ENCODE results near the gene OR5B3. TPM values are rescaled to one million over a fixed set of nuclear protein-coding genes. Genes with fewer than 3 reads are reported as not detected.

OR5B3 gene
- total RNA-seq = not detected
- not detected for polyA plus RNA-seq

DNA sequence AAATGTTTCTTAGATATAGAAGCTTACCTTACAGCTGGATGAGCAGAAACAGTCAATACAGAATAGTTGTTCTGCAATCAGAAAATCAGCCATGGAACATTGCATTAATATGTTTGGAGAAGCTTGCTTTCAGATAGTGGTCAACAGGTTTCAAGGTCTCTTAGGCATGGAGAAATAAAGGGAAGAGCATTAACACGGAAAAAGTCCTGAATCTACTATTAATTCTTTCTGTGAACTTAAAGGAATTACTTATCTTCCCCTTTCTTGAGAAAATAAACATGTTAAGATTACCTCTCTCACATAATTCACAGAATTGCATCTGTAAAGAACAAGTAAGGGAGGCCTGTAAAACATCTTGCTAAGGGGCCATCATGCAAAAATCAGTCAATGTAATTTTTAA lies at the start of gene OR5B3:
Gene OR5B3, minus strand, starts transcription at position 101 of the 400 bp plus-strand sequence. CDS start 3,465 bp downstream, outside the sequence.
- Histone ChIP-seq H3K27ac (ENCODE audit: low read depth, low read length) (no peak within 1 kb of the TSS), H3K36me3 (ENCODE audit: insufficient read depth, low read length) (no peaks in the 10 kb centered on the region), H3K9me3 (ENCODE audit: control insufficient read depth in 1 of 2, low read length in 2 of 2) (peaks cover 0 to 8% of the 10 kb centered on the region in 2 donors), H3K27me3 (ENCODE audit: insufficient read depth, low read length) (no peaks in the 10 kb centered on the region), H3K4me1 (ENCODE audit: insufficient read depth, low read length) (no peaks in the 10 kb centered on the region), H3K4me3 (ENCODE audit: low read length in 2 of 2) (no peak within 1 kb of the TSS)
- peaks cover 1 to 5% of the 10 kb centered on the region in 2 donors for H3K36me3 Mint-ChIP-seq
- DNase-seq = no peak
- no peak within 1 kb of the TSS for H3K4me3 Mint-ChIP-seq
- POLR2A ChIA-PET (ENCODE audit: partially characterized antibody) = no interaction called here
- H3K27ac Mint-ChIP-seq = no peak within 1 kb of the TSS
- H3K9me3 Mint-ChIP-seq = peaks cover 5 to 42% (median 37%) of the 10 kb centered on the region in 8 donors
- no peaks in the 10 kb centered on the region for H3K4me1 Mint-ChIP-seq
- intact Hi-C loops (cut with micrococcal nuclease) = no loop called here
- H3K27me3 Mint-ChIP-seq = peaks cover under 1 to 17% of the 10 kb centered on the region in 2 donors
- CTCF ChIA-PET (ENCODE audit: partially characterized antibody) = no interaction called here

GRCh38 chr11:58451585-58451984 lies 44.9 kb upstream of the OR5B3 start:
- CTCF ChIA-PET (ENCODE audit: partially characterized antibody) = no interaction called here

DNA sequence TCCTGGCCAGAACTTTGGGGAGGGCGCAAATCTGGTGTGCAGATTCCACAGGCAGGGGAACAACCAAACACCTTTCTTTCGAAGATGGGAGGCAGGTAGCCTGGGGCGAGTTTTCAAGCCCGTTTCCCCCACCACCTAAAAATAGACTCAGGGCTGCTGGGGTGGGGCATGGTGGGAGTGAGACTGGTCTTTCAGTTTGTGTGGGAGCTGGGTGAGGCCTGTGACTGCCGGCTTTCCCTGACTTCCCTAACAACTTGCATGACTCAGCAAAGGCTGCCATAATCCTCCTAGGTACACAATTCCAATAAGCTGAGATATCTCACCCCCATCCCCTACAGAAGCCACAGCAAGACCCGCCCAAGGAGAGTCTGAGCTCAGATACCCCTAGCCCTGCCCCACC lies 39.6 kb upstream of the OR5B3 start:
- ChIA-PET CTCF (ENCODE audit: partially characterized antibody) (interaction anchor here (1.1 kb wide), 1 partner anchor 15 kb away, joined by 3 read pairs; no protein-coding TSS in a partner anchor), POLR2A (ENCODE audit: partially characterized antibody) (no interaction called here)
- peaks cover 10 to 21% of the 10 kb centered on the region in 2 donors for H3K27me3 Mint-ChIP-seq

More at GRCh38 chr11:58451585-58451984, 44.9 kb upstream of the OR5B3 start:
- intact Hi-C loops (cut with micrococcal nuclease) = no loop called here
- Histone ChIP-seq H3K9me3 (ENCODE audit: control insufficient read depth in 1 of 2, low read length in 2 of 2) (no peaks in the 10 kb centered on the region), H3K36me3 (ENCODE audit: insufficient read depth, low read length) (no peaks in the 10 kb centered on the region), H3K4me1 (ENCODE audit: insufficient read depth, low read length) (no peaks in the 10 kb centered on the region), H3K4me3 (ENCODE audit: low read length in 2 of 2) (no peak overlapping the region), H3K27ac (ENCODE audit: low read depth, low read length) (no peak overlapping the region), H3K27me3 (ENCODE audit: insufficient read depth, low read length) (no peaks in the 10 kb centered on the region)
- DNase-seq = no peak
- H3K27me3 Mint-ChIP-seq = peaks cover 5 to 13% of the 10 kb centered on the region in 2 donors
- H3K9me3 Mint-ChIP-seq = peaks cover 0 to 6% (median 3%) of the 10 kb centered on the region in 8 donors
- H3K4me3 Mint-ChIP-seq = no peak overlapping the region
- H3K4me1 Mint-ChIP-seq = no peaks in the 10 kb centered on the region
- POLR2A ChIA-PET (ENCODE audit: partially characterized antibody) = no interaction called here
- H3K36me3 Mint-ChIP-seq = no peaks in the 10 kb centered on the region
- no peak overlapping the region for H3K27ac Mint-ChIP-seq

DNA sequence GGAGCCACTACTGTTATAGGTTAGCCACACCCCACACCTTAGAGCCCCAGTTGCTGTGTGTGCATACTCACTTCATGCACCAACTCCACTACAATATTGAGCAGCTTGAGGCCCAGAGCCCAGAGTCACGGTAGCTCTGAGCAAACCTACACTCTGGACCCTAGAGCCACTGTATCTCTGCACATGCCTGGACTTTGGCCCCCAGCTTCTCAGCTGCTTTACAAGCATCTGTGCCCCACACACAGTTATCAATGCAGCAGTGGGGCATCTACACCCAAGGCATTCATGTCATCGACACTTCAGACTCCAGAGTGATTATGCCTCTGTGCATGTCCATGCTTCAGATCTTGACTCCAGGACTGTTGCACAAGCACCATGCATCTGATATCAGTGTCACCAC lies 37.6 kb upstream of the OR5B3 start:
- CTCF ChIA-PET (ENCODE audit: partially characterized antibody) = no interaction called here

More for the DNA sequence above, 39.6 kb upstream of the OR5B3 start:
- Histone ChIP-seq H3K4me1 (ENCODE audit: insufficient read depth, low read length) (no peaks in the 10 kb centered on the region), H3K4me3 (ENCODE audit: low read length in 2 of 2) (no peak overlapping the region), H3K36me3 (ENCODE audit: insufficient read depth, low read length) (no peaks in the 10 kb centered on the region), H3K27ac (ENCODE audit: low read depth, low read length) (no peak overlapping the region), H3K27me3 (ENCODE audit: insufficient read depth, low read length) (no peaks in the 10 kb centered on the region), H3K9me3 (ENCODE audit: control insufficient read depth in 1 of 2, low read length in 2 of 2) (no peaks in the 10 kb centered on the region)
- DNase-seq = no peak
- H3K4me3 Mint-ChIP-seq = no peak overlapping the region
- intact Hi-C loops (cut with micrococcal nuclease) = no loop called here
- no peaks in the 10 kb centered on the region for H3K36me3 Mint-ChIP-seq
- peaks cover 0 to 27% (median 5%) of the 10 kb centered on the region in 8 donors for H3K9me3 Mint-ChIP-seq
- no peaks in the 10 kb centered on the region for H3K4me1 Mint-ChIP-seq
- H3K27ac Mint-ChIP-seq = no peak overlapping the region

DNA sequence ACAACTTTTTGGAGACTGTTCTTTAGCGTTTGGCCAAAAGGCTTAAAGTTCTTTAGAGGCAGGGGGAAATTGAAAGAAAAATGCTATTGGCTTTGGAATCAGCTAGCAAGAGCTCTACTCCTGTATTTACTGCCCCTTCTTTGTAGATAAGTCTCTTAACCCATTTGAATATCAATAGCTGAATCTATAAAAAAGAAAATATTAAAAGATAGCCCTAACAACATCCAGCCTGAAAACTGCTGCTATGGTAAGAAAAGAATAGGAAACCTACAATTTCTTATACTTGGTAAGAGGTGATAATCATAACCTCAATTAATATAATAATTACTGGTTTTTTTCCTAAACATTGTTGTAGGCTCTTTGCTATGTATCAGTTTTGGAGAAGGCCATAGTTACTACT lies 35.5 kb upstream of the OR5B3 start, which contains the start of gene OR5B12:
Gene OR5B12, minus strand, starts transcription at position 101 of the 400 bp plus-strand sequence. CDS start 2,085 bp downstream, outside the sequence.
- no peaks in the 10 kb centered on the region for H3K27me3 ChIP-seq (ENCODE audit: insufficient read depth, low read length)

More for the DNA sequence above, 37.6 kb upstream of the OR5B3 start:
- POLR2A ChIA-PET (ENCODE audit: partially characterized antibody) = no interaction called here
- no peak for DNase-seq
- intact Hi-C loops (cut with micrococcal nuclease) = no loop called here
- H3K9me3 ChIP-seq (ENCODE audit: control insufficient read depth in 1 of 2, low read length in 2 of 2) = no peaks in the 10 kb centered on the region
- H3K4me3 ChIP-seq (ENCODE audit: low read length in 2 of 2) = no peak overlapping the region
- H3K4me1 ChIP-seq (ENCODE audit: insufficient read depth, low read length) = no peaks in the 10 kb centered on the region
- no peaks in the 10 kb centered on the region for H3K27me3 ChIP-seq (ENCODE audit: insufficient read depth, low read length)
- Mint-ChIP-seq H3K36me3 (no peaks in the 10 kb centered on the region), H3K9me3 (peaks cover 0 to 23% (median 6%) of the 10 kb centered on the region in 8 donors), H3K27ac (no peak overlapping the region), H3K4me1 (no peaks in the 10 kb centered on the region), H3K4me3 (no peak overlapping the region), H3K27me3 (peaks cover 10 to 19% of the 10 kb centered on the region in 2 donors)
- H3K36me3 ChIP-seq (ENCODE audit: insufficient read depth, low read length) = no peaks in the 10 kb centered on the region
- no peak overlapping the region for H3K27ac ChIP-seq (ENCODE audit: low read depth, low read length)

GRCh38 chr11:58438486-58438885 lies 31.8 kb upstream of the OR5B3 start:
- H3K9me3 Mint-ChIP-seq = peaks cover 0 to 9% (median 4%) of the 10 kb centered on the region in 8 donors

More for the DNA sequence above, 35.5 kb upstream of the OR5B3 start, which contains the start of gene OR5B12:
- CTCF ChIA-PET (ENCODE audit: partially characterized antibody) = no interaction called here
- POLR2A ChIA-PET (ENCODE audit: partially characterized antibody) = no interaction called here
- no peak within 1 kb of the TSS for H3K4me3 Mint-ChIP-seq
- H3K27ac Mint-ChIP-seq = no peak within 1 kb of the TSS
- intact Hi-C loops (cut with micrococcal nuclease) = no loop called here
- H3K27ac ChIP-seq (ENCODE audit: low read depth, low read length) = no peak within 1 kb of the TSS
- H3K9me3 ChIP-seq (ENCODE audit: control insufficient read depth in 1 of 2, low read length in 2 of 2) = no peaks in the 10 kb centered on the region
- no peaks in the 10 kb centered on the region for H3K4me1 Mint-ChIP-seq
- H3K36me3 ChIP-seq (ENCODE audit: insufficient read depth, low read length) = no peaks in the 10 kb centered on the region
- DNase-seq = no peak
- peaks cover 0 to 25% (median 7%) of the 10 kb centered on the region in 8 donors for H3K9me3 Mint-ChIP-seq
- no peaks in the 10 kb centered on the region for H3K36me3 Mint-ChIP-seq
- H3K4me1 ChIP-seq (ENCODE audit: insufficient read depth, low read length) = no peaks in the 10 kb centered on the region
- H3K27me3 Mint-ChIP-seq = peaks cover 4 to 10% of the 10 kb centered on the region in 2 donors
- no peak within 1 kb of the TSS for H3K4me3 ChIP-seq (ENCODE audit: low read length in 2 of 2)

DNA sequence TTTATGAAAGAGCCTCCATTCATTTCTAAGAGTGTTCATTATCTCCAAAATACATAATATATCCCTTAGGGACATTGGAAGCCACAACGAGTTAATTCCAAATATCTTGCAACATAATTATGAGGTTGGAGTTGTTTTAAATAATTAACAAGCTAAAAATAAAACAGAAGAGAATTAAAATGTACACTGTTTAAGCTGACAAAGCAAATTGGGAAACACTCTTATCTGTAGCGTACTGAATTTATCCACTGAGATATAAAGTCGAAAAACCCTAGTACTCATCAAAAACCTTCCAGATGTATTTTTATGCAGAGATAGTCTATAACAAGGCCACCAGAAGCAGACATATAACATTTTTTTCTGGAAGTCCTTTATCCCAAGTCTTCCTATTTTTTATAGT lies 27.5 kb upstream of the OR5B3 start:
- ChIA-PET POLR2A (ENCODE audit: partially characterized antibody) (no interaction called here), CTCF (ENCODE audit: partially characterized antibody) (no interaction called here)

More at GRCh38 chr11:58438486-58438885, 31.8 kb upstream of the OR5B3 start:
- H3K36me3 Mint-ChIP-seq = no peaks in the 10 kb centered on the region
- CTCF ChIA-PET (ENCODE audit: partially characterized antibody) = no interaction called here
- intact Hi-C loops (cut with micrococcal nuclease) = no loop called here
- no peaks in the 10 kb centered on the region for H3K4me1 Mint-ChIP-seq
- H3K36me3 ChIP-seq (ENCODE audit: insufficient read depth, low read length) = no peaks in the 10 kb centered on the region
- H3K4me3 ChIP-seq (ENCODE audit: low read length in 2 of 2) = no peak overlapping the region
- H3K27me3 ChIP-seq (ENCODE audit: insufficient read depth, low read length) = no peaks in the 10 kb centered on the region
- DNase-seq = no peak
- no peaks in the 10 kb centered on the region for H3K9me3 ChIP-seq (ENCODE audit: control insufficient read depth in 1 of 2, low read length in 2 of 2)
- no peak overlapping the region for H3K27ac Mint-ChIP-seq
- POLR2A ChIA-PET (ENCODE audit: partially characterized antibody) = no interaction called here
- no peak overlapping the region for H3K4me3 Mint-ChIP-seq
- no peaks in the 10 kb centered on the region for H3K4me1 ChIP-seq (ENCODE audit: insufficient read depth, low read length)
- H3K27ac ChIP-seq (ENCODE audit: low read depth, low read length) = no peak overlapping the region
- peaks cover 0 to 6% of the 10 kb centered on the region in 2 donors for H3K27me3 Mint-ChIP-seq

More for the DNA sequence above, 27.5 kb upstream of the OR5B3 start:
- H3K4me3 ChIP-seq (ENCODE audit: low read length in 2 of 2) = no peak overlapping the region
- no peaks in the 10 kb centered on the region for H3K4me1 Mint-ChIP-seq
- no peaks in the 10 kb centered on the region for H3K36me3 ChIP-seq (ENCODE audit: insufficient read depth, low read length)
- H3K27ac ChIP-seq (ENCODE audit: low read depth, low read length) = no peak overlapping the region
- H3K27me3 Mint-ChIP-seq = peaks cover 0 to 3% of the 10 kb centered on the region in 2 donors
- H3K27ac Mint-ChIP-seq = no peak overlapping the region
- H3K27me3 ChIP-seq (ENCODE audit: insufficient read depth, low read length) = no peaks in the 10 kb centered on the region
- H3K36me3 Mint-ChIP-seq = no peaks in the 10 kb centered on the region
- H3K9me3 ChIP-seq (ENCODE audit: control insufficient read depth in 1 of 2, low read length in 2 of 2) = no peaks in the 10 kb centered on the region
- no peaks in the 10 kb centered on the region for H3K4me1 ChIP-seq (ENCODE audit: insufficient read depth, low read length)
- H3K9me3 Mint-ChIP-seq = peaks cover under 1 to 18% (median 6%) of the 10 kb centered on the region in 8 donors
- no peak overlapping the region for H3K4me3 Mint-ChIP-seq
- intact Hi-C loops (cut with micrococcal nuclease) = no loop called here
- DNase-seq = no peak

Data from CD4-positive, alpha-beta memory T cell (primary cell).